GM19468 (cell line): Measurements from ENCODE around the gene C20orf144.

ENCODE experiments used
- ATAC-seq: cut with Tn5 transposase; IDR thresholded peaks from one replicate; pipeline ENCODE4 v1.9.1; 2021; ENCODE audit warnings: mild to moderate bottlenecking, moderate library complexity, moderate number of reproducible peaks; ENCODE audit not compliant: unreplicated experiment; ENCODE audit errors: extremely low read depth

The C20orf144 gene

GRCh38 chr20:33663161-33664084 is 1.3 kb downstream of the C20orf144 start:
- ATAC-seq: no peak

- ATAC-seq: no peak
Observed at GRCh38 chr20:33664085-33664761, 2.1 kb downstream of the C20orf144 start.

- ATAC-seq: no peak
Observed at GRCh38 chr20:33664762-33665144, 2.6 kb downstream of the C20orf144 start.

- ATAC-seq: peak; percentile 28
Observed at GRCh38 chr20:33666293-33667244, 4.4 kb downstream of the C20orf144 start, which contains the start of gene ACTL10. ACTL10 (plus strand) TSS chr20:33666943; CDS start chr20:33667498, 555 bp downstream.

GRCh38 chr20:33667245-33667675 is 5.1 kb downstream of the C20orf144 start:
- ATAC-seq: no peak

- no peak for ATAC-seq
Observed at GRCh38 chr20:33667676-33668465, 5.7 kb downstream of the C20orf144 start.

- ATAC-seq: no peak
Observed at GRCh38 chr20:33668466-33669155, 6.5 kb downstream of the C20orf144 start.

- no peak for ATAC-seq
Observed at GRCh38 chr20:33669224-33669623, 7.1 kb downstream of the C20orf144 start.

- ATAC-seq: no peak
Observed at GRCh38 chr20:33669873-33670640, 7.9 kb downstream of the C20orf144 start.

- no peak for ATAC-seq
Observed at GRCh38 chr20:33670715-33671499, 8.8 kb downstream of the C20orf144 start.

GRCh38 chr20:33671573-33672288 is 9.6 kb downstream of the C20orf144 start:
- ATAC-seq: no peak

- no peak for ATAC-seq
Observed at GRCh38 chr20:33672426-33673113, 10.4 kb downstream of the C20orf144 start.

GRCh38 chr20:33673114-33673409 is 10.9 kb downstream of the C20orf144 start:
- ATAC-seq: no peak

GRCh38 chr20:33673410-33674293 is 11.5 kb downstream of the C20orf144 start:
- ATAC-seq: no peak
